ENCODE measurements around the gene NANOG.
A peak's percentile ranks its signal among the peaks of the same experiment; 100 is the strongest.
"Not testable (repeated sequence)": the region's sequence is repeated elsewhere in the genome, so short reads cannot be mapped to it uniquely, and the experiment has no call there.

The NANOG gene

DNA sequence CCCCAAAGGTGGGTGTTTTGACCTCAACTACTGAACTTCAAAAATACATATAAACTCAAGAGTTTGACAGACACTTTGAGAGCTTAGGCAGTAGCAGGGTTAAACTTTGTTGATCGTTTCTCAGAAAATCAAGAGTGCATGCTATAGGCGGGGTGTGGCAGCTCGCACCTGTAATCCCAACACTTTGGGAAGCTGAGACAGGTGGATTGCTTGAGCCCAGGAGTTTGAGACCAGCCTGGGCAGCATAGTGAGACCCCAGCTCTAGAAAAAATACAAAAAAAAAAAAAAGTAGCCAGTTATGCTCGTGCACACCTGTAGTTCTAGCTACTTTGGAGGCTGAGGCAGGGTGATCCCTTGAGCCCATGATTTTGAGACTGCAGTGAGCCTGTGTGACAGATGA, 12.3 kb downstream of the NANOG start:
- no peak for DNase-seq

DNA sequence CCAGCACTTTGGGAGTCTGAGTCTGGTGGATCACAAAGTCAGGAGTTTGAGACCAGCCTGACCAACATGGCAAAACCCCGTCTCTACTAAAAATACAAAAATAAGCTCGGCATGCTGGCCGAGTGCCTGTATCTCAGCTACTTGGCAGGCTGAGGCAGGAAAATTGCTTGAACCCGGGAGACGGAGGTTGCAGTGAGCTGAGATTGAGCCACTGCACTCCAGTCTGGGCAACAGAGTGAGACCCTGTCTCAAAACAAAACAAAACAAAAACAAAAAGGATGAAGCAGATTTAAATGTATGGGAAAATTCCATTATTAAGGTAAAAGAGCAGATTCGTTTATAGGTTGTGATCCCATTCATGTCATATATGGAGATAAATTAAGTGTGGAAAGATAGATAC, 17.1 kb downstream of the NANOG start:
- DNase-seq: not testable (repeated sequence)

DNA sequence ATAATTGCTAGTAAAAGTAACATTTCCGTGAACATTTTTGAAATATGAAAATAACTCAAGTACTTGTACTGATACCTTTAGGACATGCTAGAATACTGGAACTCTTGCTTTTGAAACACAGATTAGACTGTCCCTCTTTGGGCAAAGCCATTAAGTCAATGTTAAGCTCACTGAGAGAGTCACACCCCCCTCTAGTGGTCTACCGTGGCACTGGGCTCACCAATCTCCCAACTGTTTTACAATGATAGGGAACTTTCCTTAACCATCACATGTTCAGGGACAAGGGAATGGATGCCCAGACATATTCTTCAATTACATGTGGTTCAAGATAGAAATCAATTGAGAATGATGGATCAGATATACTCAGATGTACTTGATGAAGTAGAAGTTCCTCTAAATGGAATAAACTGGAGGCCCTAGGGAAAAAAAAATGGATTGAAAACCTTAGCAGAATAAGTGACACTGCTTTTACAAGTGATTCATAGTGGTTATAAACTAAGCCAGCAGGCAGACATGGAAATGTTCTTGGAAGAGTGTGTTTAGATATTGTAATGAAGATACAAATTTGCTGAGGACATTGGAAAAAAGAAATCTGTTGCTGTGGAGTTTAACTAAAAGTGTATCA, 17.8 kb downstream of the NANOG start:
- peak; percentile 9 for DNase-seq

DNA sequence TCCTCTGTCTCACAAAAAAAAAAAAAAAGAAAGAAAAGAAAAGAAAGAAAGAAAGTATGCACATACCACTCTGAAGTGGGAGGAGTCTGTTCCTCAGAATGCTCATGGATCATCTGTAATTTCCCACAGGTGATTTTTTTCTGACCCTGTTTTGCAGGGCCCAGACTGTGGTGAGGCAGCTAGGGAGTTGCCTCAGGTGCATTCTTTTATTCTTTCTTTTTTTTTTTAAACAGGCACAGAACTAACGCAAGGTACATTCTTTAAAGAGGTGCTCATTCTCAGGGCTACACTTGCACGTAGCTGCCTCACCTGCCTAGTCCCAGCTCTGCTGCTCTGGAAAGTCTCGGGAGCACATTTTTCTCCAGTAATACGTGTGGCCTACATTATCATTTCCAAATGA, 36.6 kb downstream of the NANOG start:
- DNase-seq: not testable (repeated sequence)

DNA sequence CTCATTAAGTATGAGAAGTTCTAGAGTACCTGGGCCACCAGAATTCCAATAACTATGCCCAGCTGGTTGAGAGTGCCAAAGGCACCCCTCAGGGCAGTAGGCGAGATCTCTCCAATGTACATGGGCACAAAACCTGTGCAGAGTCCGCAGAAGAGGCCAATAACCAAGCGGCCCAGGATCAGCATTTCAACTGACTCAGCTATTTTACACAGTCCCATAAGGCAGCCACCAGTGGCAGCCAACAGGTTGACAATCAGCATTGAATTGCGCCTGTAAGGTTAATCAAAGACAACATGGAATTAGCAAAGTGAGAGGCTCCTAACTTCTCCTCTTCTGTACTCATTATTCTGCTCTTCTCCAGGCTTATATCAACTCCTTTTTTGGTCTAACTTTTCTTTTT, 40.5 kb downstream of the NANOG start:
- DNase-seq: not testable (repeated sequence)

DNA sequence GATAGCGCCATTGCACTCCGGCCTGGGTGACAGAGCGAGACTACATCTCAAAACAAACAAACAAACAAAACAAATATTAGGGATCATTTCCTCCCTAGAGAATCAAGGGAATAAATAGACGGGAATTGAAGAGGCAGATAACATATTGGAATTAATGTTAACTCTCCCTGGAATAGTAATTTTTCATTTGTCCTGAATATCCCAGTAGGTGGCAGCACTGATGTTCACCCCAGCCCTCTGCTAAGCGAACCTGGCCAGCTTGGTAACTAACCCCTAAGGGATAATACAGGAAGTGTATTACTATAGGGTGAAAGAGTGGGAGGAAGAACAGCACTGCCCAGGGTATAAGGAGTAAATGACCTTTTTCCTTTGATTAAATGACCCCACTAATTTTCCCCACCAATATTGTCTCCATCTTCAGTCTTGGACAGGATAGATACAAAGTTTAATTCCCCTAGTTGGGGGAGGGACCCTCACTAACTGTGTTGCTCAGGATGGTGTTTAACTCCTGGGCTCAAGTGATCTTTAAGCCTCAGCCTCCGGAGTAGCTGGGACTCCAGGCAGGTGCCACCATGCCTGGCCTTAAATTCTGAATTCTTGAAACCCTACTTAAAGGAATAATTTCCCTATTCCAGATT, 43.0 kb downstream of the NANOG start:
- DNase-seq: no peak

DNA sequence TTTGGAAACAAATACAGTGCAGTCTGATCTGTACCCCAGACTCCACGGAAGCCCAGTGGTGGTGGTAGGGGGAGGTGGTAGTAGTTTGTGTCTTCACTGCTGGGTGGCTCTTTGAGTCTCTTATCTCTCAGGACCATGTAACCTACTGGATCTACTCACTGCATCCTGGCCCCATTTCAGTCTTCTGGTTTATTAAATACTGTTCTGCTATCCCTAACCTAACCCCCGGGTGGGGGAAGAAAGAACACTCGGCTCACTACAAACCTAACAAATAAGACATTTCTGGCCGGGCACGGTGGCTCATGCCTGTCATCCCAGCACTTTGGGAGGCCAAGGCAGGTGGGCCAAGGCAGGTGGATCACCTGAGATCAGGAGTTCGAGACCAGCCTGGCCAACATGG, 44.0 kb downstream of the NANOG start:
- DNase-seq: not testable (repeated sequence)

DNA sequence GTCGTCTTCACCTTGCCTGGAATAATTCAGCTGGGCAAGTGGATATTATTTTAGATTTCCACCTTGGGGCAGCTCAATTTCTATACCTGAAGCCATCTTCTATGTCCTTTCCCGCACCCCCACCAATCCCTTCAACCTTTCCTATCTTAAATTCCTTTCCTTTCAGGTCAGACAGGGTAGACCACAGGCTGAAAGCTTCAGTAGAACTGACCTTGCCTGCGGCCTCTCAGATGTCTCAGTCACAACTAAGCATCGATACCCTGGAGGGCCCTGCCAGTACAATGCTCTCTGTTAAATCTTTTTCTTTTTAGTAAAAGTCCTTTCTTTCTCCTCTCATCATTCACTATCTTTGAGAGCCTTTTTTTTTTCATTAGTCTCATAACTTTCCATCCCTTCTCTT, 44.6 kb downstream of the NANOG start:
- no peak for DNase-seq

DNA sequence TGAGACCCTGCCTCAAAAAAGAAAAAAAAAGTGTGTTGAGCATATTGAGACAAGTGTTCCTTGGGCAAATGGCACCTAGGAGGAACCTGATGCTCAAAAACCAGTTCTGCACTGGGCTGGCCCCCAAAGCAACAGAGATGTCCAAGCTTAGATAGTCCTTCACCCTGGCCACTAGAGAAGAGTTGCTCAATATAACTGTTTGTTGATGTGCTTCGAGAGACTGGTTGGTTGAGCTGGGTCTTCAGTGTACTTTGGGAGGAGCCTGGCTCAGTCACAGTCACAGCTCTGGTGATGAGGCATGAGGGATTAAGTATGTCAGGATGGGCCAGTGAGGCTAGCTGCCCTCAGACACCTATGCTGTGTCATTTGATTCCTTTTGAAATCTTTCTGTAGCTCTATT, 45.5 kb downstream of the NANOG start:
- DNase-seq: no peak

DNA sequence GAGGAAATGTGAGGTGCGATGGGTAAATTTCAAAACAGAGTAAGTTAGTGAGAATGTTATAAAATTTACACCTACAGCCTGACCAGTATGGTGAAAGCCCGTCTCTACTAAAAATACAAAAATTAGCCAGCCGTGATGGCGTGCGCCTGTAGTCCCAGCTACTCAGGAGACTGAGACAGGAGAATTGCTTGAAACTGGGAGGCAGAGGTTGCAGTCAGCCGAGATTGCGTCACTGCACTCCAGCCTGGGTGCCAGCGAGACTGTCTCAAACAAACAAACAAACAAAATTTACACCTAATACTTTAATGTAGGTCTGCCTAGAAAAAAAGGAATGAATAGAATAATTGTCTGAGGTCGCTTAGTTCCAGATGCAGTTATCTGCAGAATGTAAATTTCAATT, 45.9 kb downstream of the NANOG start:
- DNase-seq: no peak

DNA sequence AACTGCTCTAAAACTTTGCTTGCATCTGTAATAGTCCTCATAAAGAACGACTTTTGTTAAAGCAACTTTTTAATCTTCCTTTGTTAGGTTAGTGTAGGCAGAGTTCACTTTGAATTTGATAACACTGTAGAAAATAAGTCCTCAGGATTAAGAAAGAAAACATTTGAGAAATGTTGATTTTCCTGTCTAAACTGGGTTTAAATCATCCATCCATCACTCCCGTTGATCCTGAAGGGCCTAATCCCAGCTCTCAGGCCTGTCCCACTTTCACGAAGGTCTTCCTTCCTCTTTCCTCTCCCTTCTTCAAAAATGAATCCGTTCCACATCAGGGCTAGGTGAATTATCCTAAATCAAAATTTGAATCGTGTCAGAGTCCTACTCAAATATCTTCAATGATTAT, 46.6 kb downstream of the NANOG start:
- no peak for DNase-seq

DNA sequence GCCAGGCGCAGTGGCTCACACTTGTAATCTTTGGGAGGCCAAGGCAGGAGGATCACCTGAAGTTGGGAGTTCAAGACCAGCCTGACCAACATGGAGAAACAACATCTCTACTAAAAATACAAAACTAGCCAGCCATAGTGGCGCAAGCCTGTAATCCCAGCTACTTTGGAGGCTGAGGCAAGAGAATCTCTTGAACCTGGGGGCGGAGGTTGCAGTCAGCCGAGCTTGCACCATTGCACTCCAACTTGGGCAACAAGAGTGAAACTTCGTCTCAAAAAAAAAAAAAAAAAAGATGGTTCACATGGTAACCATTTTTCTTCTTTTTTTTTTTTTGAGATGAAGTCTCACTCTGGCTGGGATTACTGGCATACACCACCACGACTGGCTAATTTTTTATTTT, 48.2 kb downstream of the NANOG start:
- DNase-seq: no peak

DNA sequence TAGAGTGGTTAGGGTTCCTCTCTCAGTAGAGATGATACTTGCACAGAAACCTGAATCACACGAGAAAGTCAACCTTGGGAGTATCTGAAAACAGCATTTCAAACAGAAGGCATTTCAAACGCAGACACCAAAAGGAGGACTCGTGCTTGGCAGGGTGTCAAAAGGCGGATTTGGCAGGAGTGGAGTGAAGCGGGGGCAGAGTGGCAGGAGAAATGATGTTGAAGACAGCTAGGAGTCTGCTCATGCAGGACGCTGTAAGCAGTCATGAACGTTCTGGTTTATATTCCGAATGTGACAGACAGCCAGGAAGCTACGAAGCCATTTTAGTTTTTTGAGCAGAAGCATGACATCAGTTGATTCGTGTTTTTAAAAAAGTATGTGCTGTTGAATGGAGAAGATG, 50.0 kb downstream of the NANOG start:
- not testable (repeated sequence) for DNase-seq

DNA sequence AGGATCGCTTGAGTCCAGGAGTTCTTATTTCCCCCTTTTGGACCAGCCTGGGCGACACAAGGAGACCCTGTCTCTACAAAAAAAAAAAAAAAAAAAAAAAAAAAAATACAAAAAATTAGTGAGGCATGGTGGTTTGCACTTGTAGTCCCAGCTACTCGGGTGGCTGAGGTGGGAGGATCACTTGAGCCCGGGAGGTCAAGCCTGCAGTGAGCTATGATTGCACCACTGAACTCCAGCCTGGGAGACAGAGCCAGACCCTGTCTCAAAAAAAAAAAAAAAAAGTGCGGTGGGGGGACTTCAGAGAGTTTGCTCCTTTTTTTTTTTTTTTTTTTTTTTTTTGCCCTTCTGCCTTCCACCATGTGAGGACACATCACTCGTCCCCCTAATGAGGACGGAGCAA, 50.6 kb downstream of the NANOG start:
- DNase-seq: not testable (repeated sequence)

DNA sequence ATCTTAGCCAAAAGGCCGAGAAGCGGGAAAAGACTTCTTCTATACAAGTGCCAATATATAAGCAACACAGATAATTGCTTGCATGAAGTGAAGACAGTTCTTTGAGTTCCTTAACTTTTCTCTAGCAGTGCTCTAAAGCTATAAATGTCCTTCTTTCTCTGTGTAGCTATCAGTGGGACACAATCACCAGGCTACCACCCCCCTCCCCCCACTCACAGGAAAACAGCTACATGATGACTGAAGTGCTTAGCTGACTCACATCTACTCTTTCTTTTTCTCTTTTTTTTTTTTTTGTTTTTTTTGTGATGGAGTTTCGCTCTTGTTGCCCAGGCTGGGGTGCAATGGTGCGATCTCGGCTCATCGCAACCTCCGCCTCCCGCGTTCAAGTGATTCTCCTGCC, 53.2 kb downstream of the NANOG start:
- not testable (repeated sequence) for DNase-seq

DNA sequence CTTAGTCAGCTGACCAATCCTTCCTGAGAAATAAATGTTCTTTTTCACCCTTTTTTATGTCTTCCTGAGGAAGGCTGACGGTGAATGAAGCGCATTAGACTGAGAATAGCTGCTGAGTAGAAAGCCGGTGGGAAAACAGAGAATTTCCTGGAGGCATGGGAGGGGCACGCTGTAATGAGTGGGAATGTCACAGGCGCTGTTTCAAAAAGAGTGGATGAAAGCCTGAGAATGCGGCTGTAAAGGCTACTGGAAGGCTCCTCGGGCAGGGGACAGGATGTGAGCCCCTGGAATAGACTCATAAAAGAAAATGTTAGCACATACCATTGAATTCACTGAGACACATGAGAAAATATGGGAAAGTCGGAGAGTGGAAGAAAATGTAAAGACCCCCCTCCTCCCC, 53.9 kb downstream of the NANOG start:
- DNase-seq: not testable (repeated sequence)

DNA sequence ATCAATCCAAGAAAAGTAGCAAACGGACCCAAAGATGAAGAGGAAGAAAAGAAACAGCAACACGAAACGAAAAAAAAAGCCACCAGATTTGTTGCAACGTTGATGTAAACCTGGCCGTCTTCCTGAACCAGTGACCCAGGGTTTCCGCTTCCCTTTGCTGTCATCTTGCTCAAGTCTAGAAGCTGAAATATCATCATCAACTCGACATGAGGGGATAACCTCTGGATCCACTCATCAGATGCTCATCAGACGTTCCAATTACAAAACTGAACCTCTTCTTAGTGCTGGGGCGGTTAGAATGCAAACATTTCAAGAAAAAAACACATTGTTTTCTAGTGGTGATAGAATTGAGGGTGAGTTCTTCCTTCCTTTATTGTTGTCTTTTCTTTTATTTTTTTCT, 54.4 kb downstream of the NANOG start:
- not testable (repeated sequence) for DNase-seq

DNA sequence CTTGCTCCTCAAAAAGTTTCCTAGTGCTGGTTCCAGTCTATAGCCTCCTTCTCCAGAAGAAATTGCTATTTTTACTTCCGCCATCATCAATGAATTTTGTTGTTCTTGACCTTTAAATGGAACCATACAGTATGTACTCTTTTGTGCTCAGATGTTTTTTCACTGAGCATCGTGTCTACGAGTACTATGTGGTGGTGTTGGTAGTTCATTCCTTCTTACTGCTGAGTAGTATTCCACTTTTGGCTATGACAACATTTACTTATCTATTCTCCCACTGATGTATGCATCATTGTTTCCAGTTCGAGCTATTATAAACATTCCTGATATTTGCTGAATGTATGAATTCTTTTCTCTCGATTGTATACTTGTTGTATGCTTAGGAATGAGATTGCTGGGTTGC, 54.9 kb downstream of the NANOG start:
- no peak for DNase-seq

DNA sequence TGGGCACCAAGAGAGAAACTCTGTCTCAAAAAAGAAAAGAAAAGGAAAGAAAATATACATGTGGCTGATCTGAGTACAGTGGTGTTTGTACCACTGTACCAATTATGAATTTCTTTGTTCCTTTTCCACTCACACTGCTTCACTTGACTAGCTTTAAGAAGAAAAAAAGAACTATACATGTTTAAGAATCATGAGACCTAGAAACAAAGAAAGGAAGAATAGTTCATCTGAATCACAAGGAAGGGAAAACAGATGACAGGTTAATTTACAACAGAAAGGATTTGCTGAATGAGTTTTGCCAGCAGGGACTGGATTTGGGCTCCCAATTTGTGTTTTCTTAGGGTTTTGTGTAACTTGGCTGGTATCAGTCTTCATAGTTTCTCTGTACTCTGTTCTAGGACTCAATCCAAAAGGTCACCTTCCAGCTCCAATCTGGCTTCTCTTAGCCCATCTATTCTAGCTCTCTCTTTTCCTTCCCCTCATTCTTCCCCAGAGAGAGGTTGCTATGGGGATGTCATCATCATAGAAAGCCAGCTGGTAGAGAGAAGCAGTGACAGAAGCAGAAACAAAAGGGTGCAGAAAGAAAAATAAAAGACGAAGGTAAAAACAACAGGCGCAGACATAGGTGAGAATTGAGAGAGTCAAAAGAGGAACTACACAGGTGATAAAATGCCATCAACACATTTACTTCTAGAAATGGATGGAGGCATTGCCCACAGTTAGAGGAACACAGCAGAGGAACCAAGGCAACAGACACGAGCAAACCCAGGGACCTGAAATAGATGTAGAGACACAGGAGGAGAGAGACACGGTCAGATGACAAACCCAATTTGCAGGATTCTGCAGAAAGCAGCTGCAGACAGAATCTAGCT, 58.3 kb downstream of the NANOG start:
- DNase-seq: not testable (repeated sequence)

DNA sequence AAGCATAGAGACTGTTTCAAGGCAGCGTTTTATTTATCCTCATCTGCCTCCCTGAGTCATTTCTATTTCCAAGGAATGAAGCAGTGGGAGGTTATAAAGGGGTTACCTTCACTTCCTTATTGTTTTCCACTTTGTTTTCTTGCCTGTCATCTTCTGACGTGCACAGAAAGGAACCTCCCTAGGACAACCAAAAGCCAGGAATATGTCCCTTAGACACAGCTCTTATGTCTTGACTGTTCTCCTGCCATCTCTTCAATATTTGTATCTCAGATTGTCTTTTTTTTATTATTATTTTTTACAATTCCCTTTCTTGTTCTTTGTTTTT, 58.9 kb downstream of the NANOG start:
- not testable (repeated sequence) for DNase-seq
